Fibroblast of mammary gland (primary cell): ENCODE results near the gene EXOC6B.
"Not testable (repeated sequence)": the region's sequence is repeated elsewhere in the genome, so short reads cannot be mapped to it uniquely, and the experiment has no call there.

Source experiments
- DNase-seq: peaks from one replicate; pipeline ENCODE4 v3.0.0-alpha.2; 2010; ENCODE audit warnings: low read depth
- H3K4me3 ChIP-seq: 2 replicates; pipeline ENCODE4 v1.5.1; 2011; ENCODE audit warnings: low read depth, mild to moderate bottlenecking, low read length, moderate library complexity; ENCODE audit not compliant: control insufficient read depth
- TF ChIP-seq, protein P1 (sequence below): conservative IDR thresholded peaks from 2 replicates; pipeline ENCODE4 v1.5.1; 2011; ENCODE audit warnings: low read depth, low read length, inconsistent platforms; ENCODE audit not compliant: control insufficient read depth, insufficient read depth

Gene EXOC6B

DNA sequence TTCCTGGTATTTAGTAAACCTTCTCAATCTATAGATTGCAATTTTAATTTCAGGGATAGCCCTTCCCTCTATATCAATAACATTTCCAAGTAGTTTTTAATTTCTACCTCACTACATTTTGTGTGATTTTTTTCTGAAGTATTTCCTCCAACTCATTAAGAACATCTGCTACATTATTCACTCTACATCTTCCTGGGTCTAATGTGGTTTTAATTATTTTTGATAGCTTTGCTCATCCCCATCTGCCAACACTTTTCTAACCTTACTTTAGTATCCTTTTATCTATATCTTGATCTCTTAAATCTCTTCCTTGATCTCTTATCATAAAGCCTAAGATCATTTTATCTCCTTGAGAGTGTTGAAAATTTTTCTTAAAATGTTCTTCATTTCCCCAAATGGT is 399.8 kb downstream of the EXOC6B start:
- peak; percentile 20 for DNase-seq
- TF ChIP-seq, protein P1, sequence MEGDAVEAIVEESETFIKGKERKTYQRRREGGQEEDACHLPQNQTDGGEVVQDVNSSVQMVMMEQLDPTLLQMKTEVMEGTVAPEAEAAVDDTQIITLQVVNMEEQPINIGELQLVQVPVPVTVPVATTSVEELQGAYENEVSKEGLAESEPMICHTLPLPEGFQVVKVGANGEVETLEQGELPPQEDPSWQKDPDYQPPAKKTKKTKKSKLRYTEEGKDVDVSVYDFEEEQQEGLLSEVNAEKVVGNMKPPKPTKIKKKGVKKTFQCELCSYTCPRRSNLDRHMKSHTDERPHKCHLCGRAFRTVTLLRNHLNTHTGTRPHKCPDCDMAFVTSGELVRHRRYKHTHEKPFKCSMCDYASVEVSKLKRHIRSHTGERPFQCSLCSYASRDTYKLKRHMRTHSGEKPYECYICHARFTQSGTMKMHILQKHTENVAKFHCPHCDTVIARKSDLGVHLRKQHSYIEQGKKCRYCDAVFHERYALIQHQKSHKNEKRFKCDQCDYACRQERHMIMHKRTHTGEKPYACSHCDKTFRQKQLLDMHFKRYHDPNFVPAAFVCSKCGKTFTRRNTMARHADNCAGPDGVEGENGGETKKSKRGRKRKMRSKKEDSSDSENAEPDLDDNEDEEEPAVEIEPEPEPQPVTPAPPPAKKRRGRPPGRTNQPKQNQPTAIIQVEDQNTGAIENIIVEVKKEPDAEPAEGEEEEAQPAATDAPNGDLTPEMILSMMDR = no peak
- no peak overlapping the region for H3K4me3 ChIP-seq

DNA sequence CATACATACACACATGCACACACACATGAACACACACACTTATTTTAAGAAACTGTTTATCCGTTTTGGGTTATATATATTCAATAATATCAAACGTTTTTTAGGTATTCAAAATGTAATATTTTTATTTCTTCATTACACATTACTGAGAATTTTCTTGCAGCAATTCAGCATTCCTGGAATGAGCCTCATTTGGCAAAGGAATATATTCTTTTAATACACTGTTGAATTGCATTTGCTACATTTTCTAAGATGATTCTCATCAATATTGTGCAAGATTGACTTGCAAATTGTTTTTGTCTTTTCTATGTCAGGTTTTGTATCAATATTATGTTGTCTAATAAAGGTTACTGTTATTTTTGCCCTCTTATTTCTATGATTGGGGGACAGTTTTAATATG is 402.1 kb downstream of the EXOC6B start:
- no peak for DNase-seq
- TF ChIP-seq, protein P1 = no peak

DNA sequence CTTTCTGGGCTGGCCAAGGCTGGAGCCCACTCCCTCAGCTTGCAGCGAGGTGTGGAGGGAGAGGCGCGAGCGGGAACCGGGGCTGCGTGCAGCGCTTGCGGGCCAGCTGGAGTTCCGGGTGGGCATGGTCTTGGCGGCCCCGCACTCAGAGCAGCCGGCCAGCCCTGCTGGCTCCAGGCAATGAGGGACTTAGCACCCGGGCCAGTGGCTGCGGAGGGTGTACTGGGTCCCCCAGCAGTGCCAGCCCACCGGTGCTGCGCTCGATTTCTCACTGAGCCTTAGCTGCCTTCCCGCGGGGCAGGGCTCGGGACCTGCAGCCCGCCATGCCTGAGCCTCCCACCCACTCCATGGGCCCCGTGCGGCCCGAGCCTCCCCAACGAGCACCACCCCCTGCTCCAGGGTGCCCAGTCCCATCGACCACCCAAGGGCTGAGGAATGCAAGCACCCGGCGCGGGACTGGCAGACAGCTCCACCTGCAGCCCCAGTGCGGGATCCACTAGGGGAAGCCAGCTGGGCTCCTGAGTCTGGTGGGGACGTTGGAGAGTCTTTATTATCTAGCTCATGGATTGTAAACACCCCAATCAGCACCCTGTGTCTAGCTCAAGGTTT is 404.0 kb downstream of the EXOC6B start:
- H3K4me3 ChIP-seq, DNase-seq: not testable (repeated sequence)

More for the DNA sequence above, 402.1 kb downstream of the EXOC6B start:
- H3K4me3 ChIP-seq = no peak overlapping the region

DNA sequence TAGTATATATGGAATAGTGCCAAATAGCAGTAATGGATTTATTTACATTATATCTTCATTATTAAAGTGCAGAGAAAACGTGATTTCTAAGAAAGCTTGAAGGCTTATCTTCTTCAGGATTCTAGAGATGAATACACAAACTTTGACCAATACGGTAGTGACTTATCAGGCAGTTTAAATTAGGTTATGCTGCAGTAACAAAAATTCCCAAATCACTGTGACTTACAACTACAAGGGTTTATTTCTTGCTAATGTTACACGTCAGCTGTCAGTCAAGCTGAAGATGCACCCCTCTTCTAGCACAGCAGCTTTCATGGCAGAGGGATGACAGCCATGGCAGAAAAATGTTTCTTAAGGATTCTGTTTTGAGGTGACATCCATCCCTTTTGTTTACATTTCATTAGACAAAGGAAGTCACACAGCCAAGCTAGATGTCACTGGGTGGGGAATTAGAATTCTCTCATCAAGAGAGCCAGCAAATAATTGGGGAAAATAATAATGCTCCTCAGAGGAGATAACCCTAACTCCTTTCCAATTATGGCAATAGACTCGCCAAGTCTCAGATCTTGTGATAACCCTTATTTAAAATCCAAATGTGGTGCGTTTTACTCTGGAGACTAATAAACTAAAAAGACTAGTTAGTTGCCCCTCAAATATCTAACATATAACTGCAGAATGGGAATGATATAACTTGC is 409.9 kb downstream of the EXOC6B start:
- TF ChIP-seq, protein P1 = no peak
- H3K4me3 ChIP-seq = no peak overlapping the region
- no peak for DNase-seq

DNA sequence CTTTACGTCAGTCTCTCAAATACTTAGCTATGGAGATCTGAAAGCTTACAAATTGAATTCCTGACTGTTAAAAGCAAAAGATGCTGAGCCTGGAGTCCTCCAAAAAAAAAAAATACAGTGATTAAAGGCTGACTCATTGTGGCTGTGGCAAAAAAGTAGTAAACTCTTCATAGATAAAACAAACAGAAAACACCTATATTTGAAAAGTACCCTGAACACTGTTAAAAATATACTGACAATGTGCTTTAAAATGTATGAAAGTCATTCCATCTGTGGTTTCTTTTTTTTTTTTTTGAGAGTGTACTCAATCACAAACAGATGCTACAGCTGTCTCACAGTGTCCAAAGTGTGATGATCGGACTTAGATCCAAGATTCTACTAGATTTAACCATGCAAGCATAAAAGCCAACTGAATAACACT is 410.6 kb downstream of the EXOC6B start:
- TF ChIP-seq, protein P1 = no peak
- no peak overlapping the region for H3K4me3 ChIP-seq
- DNase-seq = peak; percentile 73

DNA sequence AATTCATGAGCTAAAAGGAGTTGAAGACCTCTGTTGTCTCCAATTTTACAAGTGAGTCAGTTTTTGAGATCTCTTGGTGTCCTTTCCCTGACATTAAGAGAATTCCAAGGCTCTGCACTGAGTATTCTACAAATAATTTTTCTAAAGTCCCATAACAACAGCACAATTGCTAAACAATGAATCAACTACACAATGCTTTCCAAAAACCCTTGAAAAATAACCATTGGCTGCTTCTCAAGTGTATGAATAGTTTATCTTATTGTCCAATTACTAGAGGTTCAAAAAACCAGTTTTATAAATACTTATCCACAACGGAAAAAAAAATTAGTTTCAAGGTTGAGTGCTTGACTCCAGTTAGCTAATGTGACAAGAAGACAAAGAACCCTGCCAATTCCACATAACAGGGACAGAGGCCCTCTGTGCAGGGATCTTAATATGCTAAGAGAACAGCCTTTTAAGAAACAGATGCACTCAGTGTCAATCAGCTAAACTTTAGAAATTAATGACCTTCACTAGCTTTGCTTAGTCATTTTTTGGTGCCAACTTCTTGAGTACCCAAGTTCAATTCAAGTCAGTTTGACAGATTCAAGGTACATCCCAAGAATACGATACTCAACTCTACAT is 411.6 kb downstream of the EXOC6B start:
- no peak overlapping the region for H3K4me3 ChIP-seq
- peak; percentile 12 for DNase-seq
- TF ChIP-seq, protein P1 = no peak

DNA sequence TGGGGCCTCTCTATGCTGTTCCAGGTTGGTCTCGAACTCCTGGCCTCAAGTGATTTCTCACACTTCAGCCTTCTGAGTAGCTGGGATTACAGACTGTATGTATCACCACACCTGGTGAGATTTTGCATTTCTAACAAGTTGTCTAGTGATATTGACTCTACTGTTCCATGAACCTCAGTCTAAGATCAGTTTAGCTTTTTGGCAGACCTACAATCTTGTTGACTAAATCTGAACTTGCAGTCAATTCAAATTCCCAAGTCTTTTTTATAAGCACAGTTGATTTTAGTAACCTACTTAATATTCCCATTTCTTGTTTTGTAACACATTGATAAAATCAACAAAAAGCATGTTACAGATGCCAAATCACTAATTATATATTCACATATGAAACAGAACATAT is 412.1 kb downstream of the EXOC6B start:
- TF ChIP-seq, protein P1 = no peak
- no peak overlapping the region for H3K4me3 ChIP-seq
- DNase-seq = no peak
